Body of pancreas (tissue), 4 donors: Measurements from ENCODE around the gene ELL.

Experiments used
- POLR2A ChIP-seq, 3 donors: fragments of 450-650 bp; IDR thresholded peaks; one replicate each; pipeline ENCODE4 v1.6.1; 2016; ENCODE audit warnings: antibody characterized with exemption in 3 of 3, mild to moderate bottlenecking in 2 of 3
- TF ChIP-seq, protein P1 (sequence below), 7 experiments: fragments of 450-650 bp in 4 of 7; fragments of 200-600 bp in 3 of 7; sonication (generic) in 3 of 7; IDR thresholded peaks; one replicate each; pipeline ENCODE4 v1.5.1; 2016 to 2019; ENCODE audit warnings: antibody characterized with exemption in 7 of 7

DNA sequence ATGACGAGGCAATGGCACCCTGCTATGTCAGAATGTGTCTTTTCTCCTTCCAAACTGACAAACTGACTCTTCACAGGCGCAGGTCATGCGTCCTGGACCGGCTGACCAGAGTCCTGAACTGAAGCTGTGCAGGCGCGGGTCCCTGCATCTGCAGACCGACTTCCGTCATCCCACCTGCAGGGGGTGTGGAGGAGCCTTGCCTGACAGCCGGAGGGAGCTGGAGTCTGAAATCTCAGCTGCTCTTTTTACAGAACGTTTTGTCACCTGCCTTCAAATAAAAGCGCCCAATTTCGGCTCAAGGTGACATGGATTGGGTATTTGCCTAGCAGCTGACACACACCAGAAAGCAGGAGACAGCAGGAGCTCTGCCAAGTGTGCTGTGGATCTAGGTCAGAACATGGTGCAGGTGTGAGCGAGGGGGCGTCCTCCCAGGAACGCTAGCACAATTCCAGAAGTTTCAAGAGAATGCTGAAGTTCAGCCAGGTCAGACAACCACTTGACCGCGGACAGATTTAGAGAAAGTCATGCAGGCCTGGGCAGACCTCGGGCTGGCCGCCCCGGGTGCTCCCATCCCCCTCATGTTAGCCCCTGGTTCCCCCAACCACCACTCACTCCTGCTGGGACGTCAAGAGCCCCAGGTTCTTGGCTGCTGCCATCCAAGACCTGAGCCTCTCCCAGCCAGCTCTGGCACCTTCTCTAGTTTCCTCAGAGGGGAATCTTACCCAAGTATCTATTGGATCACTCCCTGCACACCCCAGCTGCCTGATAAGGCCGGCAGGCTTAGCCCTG, 32.8 kb downstream of the ELL start:
- TF ChIP-seq, protein P1, sequence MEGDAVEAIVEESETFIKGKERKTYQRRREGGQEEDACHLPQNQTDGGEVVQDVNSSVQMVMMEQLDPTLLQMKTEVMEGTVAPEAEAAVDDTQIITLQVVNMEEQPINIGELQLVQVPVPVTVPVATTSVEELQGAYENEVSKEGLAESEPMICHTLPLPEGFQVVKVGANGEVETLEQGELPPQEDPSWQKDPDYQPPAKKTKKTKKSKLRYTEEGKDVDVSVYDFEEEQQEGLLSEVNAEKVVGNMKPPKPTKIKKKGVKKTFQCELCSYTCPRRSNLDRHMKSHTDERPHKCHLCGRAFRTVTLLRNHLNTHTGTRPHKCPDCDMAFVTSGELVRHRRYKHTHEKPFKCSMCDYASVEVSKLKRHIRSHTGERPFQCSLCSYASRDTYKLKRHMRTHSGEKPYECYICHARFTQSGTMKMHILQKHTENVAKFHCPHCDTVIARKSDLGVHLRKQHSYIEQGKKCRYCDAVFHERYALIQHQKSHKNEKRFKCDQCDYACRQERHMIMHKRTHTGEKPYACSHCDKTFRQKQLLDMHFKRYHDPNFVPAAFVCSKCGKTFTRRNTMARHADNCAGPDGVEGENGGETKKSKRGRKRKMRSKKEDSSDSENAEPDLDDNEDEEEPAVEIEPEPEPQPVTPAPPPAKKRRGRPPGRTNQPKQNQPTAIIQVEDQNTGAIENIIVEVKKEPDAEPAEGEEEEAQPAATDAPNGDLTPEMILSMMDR (IDR thresholded peaks at IDR 0.05): peak; percentile 31 to 76 (median 51)
- TF ChIP-seq POLR2A (IDR thresholded peaks at IDR 0.05): no peak
